T47D (cell line): ENCODE measurements around the gene SLC2A4.
"Not testable (repeated sequence)": the region's sequence is repeated elsewhere in the genome, so short reads cannot be mapped to it uniquely, and the experiment has no call there.

Experiments used
- DNase-seq, 2 experiments: peaks; one replicate each; pipeline versions ENCODE4 v3.0.0 to v3.0.0-alpha.2; 2011 to 2012; ENCODE audit warnings: low read depth in 1 of 2, low spot score in 1 of 2
- JUND ChIP-seq: IDR thresholded peaks from 2 replicates; pipeline ENCODE4 v1.6.1; 2012; ENCODE audit warnings: low read depth
- in situ Hi-C: cut with HindIII; loops from 2 replicates; pipeline ENCODE4 v1.10.0; 2016; ENCODE audit warnings: low sequenced_read_pairs, low pct_unique_long_range_greater_than_20kb

Gene SLC2A4

GRCh38 chr17:7329374-7329996 is 48.0 kb downstream of the SLC2A4 start:
- DNase-seq, result peak; percentile 96 to 98
- TF ChIP-seq JUND, result no peak
- in situ Hi-C loops, result no loop called here

DNA sequence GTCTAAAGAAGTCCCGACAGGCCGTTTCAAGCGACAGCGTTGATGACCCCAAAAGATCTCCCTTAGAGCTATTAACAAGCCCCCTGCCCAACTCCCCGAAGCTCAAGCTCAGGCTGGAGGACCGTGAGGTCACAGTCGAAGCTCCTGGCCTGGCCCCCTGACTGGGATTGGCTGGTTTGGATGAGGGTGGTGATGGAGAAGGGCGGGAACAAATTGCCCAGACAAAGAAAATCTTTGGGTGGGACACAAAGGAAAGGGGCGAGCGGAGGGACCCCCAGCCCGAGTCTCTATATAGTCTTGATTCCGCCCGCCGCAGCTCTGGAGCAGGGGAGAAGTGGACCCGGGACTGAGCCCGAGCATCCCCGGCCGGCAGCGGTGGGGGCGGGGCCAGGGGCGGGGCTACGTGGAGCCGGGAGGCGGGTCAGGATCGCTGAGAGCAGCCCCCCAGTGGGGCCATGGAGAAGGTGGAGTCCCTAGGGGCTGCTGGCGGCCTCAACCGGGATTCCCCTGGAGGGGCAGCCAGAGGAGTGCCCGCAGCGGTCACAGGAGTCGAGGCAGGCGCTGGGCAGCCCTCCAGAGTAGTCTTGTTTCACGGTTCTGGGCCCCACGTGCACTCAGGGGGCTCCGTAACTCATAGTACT is 48.6 kb downstream of the SLC2A4 start:
- DNase-seq, result peak; percentile 80 to 82
- in situ Hi-C loops, result no loop called here
- TF ChIP-seq JUND, result no peak

GRCh38 chr17:7330638-7331015 is 49.1 kb downstream of the SLC2A4 start:
- TF ChIP-seq JUND, result no peak
- in situ Hi-C loops, result no loop called here
- no peak for DNase-seq

- TF ChIP-seq JUND, result no peak
- in situ Hi-C loops, result no loop called here
- DNase-seq, result no peak
Observed at GRCh38 chr17:7332111-7332510, 50.6 kb downstream of the SLC2A4 start.

DNA sequence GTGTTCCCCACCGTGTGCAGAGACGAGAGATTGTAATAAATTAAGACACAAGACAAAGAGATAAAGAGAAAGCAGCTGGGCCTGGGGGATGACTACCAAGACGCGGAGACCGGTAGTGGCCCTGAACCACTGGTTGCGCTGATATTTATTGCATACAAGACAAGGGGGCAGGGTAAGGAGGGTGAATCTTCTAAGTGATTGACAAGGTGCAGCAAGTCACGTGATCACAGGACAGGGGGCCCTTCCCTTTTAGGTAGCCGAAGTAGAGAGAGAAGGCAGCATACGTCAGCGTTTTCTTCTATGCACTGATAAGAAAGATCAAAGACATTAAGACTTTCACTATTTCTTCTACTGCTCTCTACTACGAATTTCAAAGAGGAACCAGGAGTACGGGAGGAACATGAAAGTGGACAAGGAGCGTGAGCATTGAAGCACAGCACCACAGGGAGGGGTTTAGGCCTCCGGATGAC is 51.1 kb downstream of the SLC2A4 start:
- in situ Hi-C loops, DNase-seq: not testable (repeated sequence)

- DNase-seq, result no peak
- in situ Hi-C loops, result no loop called here
- TF ChIP-seq JUND, result no peak
Observed at GRCh38 chr17:7334938-7335538, 53.5 kb downstream of the SLC2A4 start.

GRCh38 chr17:7335765-7336164 is 54.2 kb downstream of the SLC2A4 start:
- in situ Hi-C loops, DNase-seq: not testable (repeated sequence)

DNA sequence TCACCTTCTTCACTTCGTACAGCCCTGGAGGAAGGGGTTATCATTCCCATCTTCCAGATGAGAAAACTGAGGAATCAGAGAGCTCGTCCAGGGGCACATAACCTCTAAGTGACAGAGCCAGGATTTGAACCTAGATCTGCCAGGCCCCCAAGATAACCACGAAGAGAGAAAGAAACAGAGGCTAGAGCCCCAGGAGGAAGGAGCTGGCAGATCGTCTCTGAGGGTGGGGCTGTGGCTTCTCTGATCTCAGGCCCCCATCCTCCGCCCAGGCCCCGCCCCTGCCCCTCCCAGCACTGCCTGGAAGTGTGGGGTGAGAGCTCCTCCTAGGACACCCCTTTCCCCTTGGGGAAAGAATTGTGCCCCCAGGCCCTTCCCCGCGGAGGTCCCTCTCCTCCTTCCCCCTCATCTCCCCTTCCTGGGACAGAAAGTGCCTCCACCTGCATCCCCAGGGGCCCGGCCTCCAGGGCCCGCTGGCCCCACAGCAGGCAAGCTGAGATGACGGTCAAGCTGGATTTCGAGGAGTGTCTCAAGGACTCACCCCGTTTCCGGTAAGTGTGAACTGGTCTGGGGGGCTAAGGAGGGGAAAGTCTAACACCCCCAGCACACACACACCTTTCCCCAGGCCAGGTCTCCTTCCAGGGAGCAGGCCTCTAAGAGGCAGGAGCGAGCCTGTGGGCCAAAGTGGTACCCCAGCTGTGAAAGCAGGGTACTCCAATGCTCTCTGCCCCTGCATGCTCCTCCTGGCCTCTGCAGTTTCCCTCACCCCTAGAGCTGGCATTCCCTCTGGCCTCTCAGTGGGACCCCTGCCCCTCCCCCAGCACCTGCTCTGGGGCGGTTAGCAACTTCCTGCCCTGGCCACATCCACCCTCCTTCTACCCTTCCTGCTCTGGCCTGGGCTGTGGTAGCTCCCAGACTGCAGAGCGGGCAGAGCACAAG is 55.0 kb downstream of the SLC2A4 start, which contains the start of gene ACAP1:
ACAP1 (plus strand) TSS at position 290 of the 936 bp plus-strand sequence; CDS start at position 496, 206 bp downstream.
- in situ Hi-C loops, result no loop called here
- TF ChIP-seq JUND, result no peak
- DNase-seq, result no peak

DNA sequence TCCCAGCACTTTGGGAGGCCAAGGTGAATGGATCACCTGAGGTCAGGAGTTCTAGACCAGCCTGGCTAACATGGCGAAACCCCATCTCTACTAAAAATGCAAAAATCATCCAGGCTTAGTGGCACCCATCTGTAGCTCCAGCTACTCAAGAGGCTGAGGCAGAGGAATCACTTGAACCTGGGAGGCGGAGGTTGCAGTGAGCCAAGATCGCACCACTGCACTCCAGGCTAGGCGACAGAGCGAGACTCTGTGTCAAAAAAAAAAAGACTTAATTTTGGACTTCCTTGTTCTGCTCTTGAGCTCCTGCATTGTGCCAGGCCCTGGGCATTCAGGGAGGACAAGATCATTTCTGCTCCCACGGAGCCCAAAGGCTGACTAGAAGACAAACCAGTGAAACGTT is 56.1 kb downstream of the SLC2A4 start:
- in situ Hi-C loops, DNase-seq: not testable (repeated sequence)
